Transverse colon (tissue), 4 donors: Measurements from ENCODE around the gene CCT2. TPM values are rescaled to one million over a fixed set of nuclear protein-coding genes. Genes with fewer than 3 reads are reported as not detected.

ENCODE experiments used
- DNase-seq: peaks from one replicate; pipeline ENCODE4 v3.0.0-alpha.2; 2019
- H3K27ac ChIP-seq, 4 donors: fragments of 200-600 bp; sonication (generic); 2 replicates each; pipeline ENCODE4 v1.5.1; 2016 to 2018; ENCODE audit warnings: inconsistent platforms in 4 of 4
- H3K27me3 ChIP-seq: fragments of 200-600 bp; sonication (generic); 2 replicates; pipeline ENCODE4 v1.5.1; 2017; ENCODE audit warnings: inconsistent platforms
- H3K36me3 ChIP-seq, 4 donors: fragments of 200-600 bp; sonication (generic); 2 replicates each; pipeline ENCODE4 v1.5.1; 2017 to 2019; ENCODE audit warnings: inconsistent platforms in 4 of 4
- H3K4me1 ChIP-seq, 4 donors: fragments of 200-600 bp; sonication (generic); 2 replicates each; pipeline ENCODE4 v1.5.1; 2017 to 2020; ENCODE audit warnings: inconsistent platforms in 4 of 4
- H3K4me3 ChIP-seq, 4 donors: fragments of 200-600 bp; sonication (generic); 1 replicate in 1 of 4; 2 replicates in 3 of 4; pipeline versions ENCODE4 v1.5.1 to v1.6.1; 2017 to 2019; ENCODE audit warnings: inconsistent platforms in 4 of 4
- H3K9me3 ChIP-seq, 2 donors: fragments of 200-600 bp; sonication (generic); 2 replicates each; pipeline ENCODE4 v1.5.1; 2017 to 2019; ENCODE audit warnings: inconsistent platforms in 2 of 2
- CTCF ChIP-seq, 5 experiments: fragments of 200-600 bp in 3 of 5; fragments of 450-650 bp in 2 of 5; sonication (generic) in 3 of 5; IDR thresholded peaks; 1 replicate in 2 of 5; 2 replicates in 3 of 5; pipeline ENCODE4 v1.5.1; 2016 to 2017; ENCODE audit warnings: antibody characterized with exemption in 5 of 5, inconsistent platforms in 3 of 5, mild to moderate bottlenecking in 2 of 5, moderate library complexity in 1 of 5
- EP300 ChIP-seq: sonication (generic); formaldehyde crosslinking; IDR thresholded peaks from one replicate; pipeline ENCODE4 v1.6.1; 2017; ENCODE audit warnings: antibody characterized with exemption, low read depth
- POLR2A ChIP-seq: fragments of 450-650 bp; IDR thresholded peaks from one replicate; pipeline ENCODE4 v1.6.1; 2016; ENCODE audit warnings: antibody characterized with exemption, mild to moderate bottlenecking, moderate library complexity
- POLR2AphosphoS5 ChIP-seq, 3 donors: sonication (generic); formaldehyde crosslinking; IDR thresholded peaks; one replicate each; pipeline ENCODE4 v1.6.1; 2016; ENCODE audit warnings: antibody characterized with exemption in 3 of 3
- WGBS, 2 donors: methylation state at CpG; one replicate each; pipeline ENCODE4 v1.1.5; 2018; ENCODE audit warnings: low coverage in 1 of 2; 5-methylcytosine and 5-hydroxymethylcytosine counted together
- in situ Hi-C, 4 donors: fragments of 200-750 bp; cut with MboI; loops; one replicate each; pipeline versions ENCODE4 v1.15.0 to v1.15.1; 2017; ENCODE audit warnings: low sequenced_read_pairs in 3 of 4, low pct_ligation_motif_present in 1 of 4, low pct_unique_long_range_greater_than_20kb in 1 of 4
- intact Hi-C: fragments of 100-400 bp; cut with DNase I; formaldehyde crosslinking; loops from one replicate; pipeline ENCODE4 v1.15.1; 2023; ENCODE audit warnings: low total_unique reads
- total RNA-seq, 4 donors: library from RNA; depleted of rRNA; stranded (reverse); fragments of >200 nt; gene quantifications; one replicate each; pipeline ENCODE4 v1.1.0, GENCODE V29; 2016

The CCT2 gene
- total RNA-seq, 4 donors from 2014 or later: 25.4 to 92.7 (median 46.9) TPM

- Histone ChIP-seq H3K27me3 (no peaks in the 10 kb centered on the region), H3K36me3 (no peaks in the 10 kb centered on the region), H3K27ac (no peak overlapping the region), H3K9me3 (no peaks in the 10 kb centered on the region), H3K4me3 (no peak overlapping the region), H3K4me1 (no peaks in the 10 kb centered on the region)
- 21 to 22% methylated on average over 6 to 12 of the region's 12 CpGs for WGBS, 2 donors
- intact Hi-C loops: loop anchor here (5.0 kb wide), 1 partner anchor 282 kb away; the partner anchor contains the start of gene YEATS4
- in situ Hi-C loops: loop anchor here in 1 of 4 donors (10.0 kb wide), 1 partner anchor 285 kb away; the partner anchor contains the start of gene YEATS4
- peak; percentile 66 to 87 (median 84) for TF ChIP-seq CTCF (IDR thresholded peaks at IDR 0.05)
- TF ChIP-seq POLR2A: no peak
- TF ChIP-seq POLR2AphosphoS5 (IDR thresholded peaks at IDR 0.05): no peak
- TF ChIP-seq EP300: no peak
- DNase-seq: peak; percentile 66
These were observed 54.2 kb downstream of the CCT2 start for GRCh38 chr12:69639400-69640016.

GRCh38 chr12:69641546-69641945 lies 56.3 kb downstream of the CCT2 start:
- 94 to 100% methylated on average over 2 to 7 of the region's 7 CpGs for WGBS, 2 donors

GRCh38 chr12:69642531-69642930 lies 57.3 kb downstream of the CCT2 start:
- H3K27me3 ChIP-seq: no peaks in the 10 kb centered on the region
- no peaks in the 10 kb centered on the region for H3K4me1 ChIP-seq
- in situ Hi-C loops: no loop called here
- H3K9me3 ChIP-seq: no peaks in the 10 kb centered on the region
- no peaks in the 10 kb centered on the region for H3K36me3 ChIP-seq
- 82% methylated on average over 6 of the region's 6 CpGs; no CpG with 5 or more reads in 1 of the 2 donors for WGBS, 2 donors
- no peak overlapping the region for H3K27ac ChIP-seq
- TF ChIP-seq POLR2AphosphoS5 (IDR thresholded peaks at IDR 0.05) (no peak), EP300 (no peak), POLR2A (no peak), CTCF (IDR thresholded peaks at IDR 0.05) (no peak)
- H3K4me3 ChIP-seq: no peak overlapping the region
- intact Hi-C loops: no loop called here
- DNase-seq: no peak

More at GRCh38 chr12:69641546-69641945, 56.3 kb downstream of the CCT2 start:
- H3K4me1 ChIP-seq: no peaks in the 10 kb centered on the region
- H3K27me3 ChIP-seq: no peaks in the 10 kb centered on the region
- TF ChIP-seq POLR2A: no peak
- TF ChIP-seq POLR2AphosphoS5 (IDR thresholded peaks at IDR 0.05): no peak
- TF ChIP-seq CTCF (IDR thresholded peaks at IDR 0.05): no peak
- TF ChIP-seq EP300: no peak
- in situ Hi-C loops (no loop called here), intact Hi-C loops (no loop called here)
- H3K9me3 ChIP-seq: no peaks in the 10 kb centered on the region
- no peak overlapping the region for H3K27ac ChIP-seq
- no peak overlapping the region for H3K4me3 ChIP-seq
- DNase-seq: no peak
- H3K36me3 ChIP-seq: no peaks in the 10 kb centered on the region

GRCh38 chr12:69644511-69644910 lies 59.3 kb downstream of the CCT2 start:
- no peak overlapping the region for H3K4me3 ChIP-seq
- no peaks in the 10 kb centered on the region for H3K27me3 ChIP-seq
- H3K36me3 ChIP-seq: no peaks in the 10 kb centered on the region
- TF ChIP-seq CTCF (IDR thresholded peaks at IDR 0.05): no peak
- no peak for TF ChIP-seq EP300
- no peak for TF ChIP-seq POLR2A
- TF ChIP-seq POLR2AphosphoS5 (IDR thresholded peaks at IDR 0.05): no peak
- no peak overlapping the region for H3K27ac ChIP-seq
- no peak for DNase-seq
- intact Hi-C loops (no loop called here), in situ Hi-C loops (no loop called here)
- no peaks in the 10 kb centered on the region for H3K4me1 ChIP-seq
- no peaks in the 10 kb centered on the region for H3K9me3 ChIP-seq
